CD14-positive monocyte (primary cell): ENCODE data around the gene PIK3R6. TPM values are rescaled to one million over a fixed set of nuclear protein-coding genes. Genes with fewer than 3 reads are reported as not detected.

Experiments
- DNase-seq, 3 donors: peaks; one replicate each; pipeline ENCODE4 v3.0.0-alpha.2; 2011 to 2022
- H2AFZ ChIP-seq: 2 replicates; pipeline ENCODE4 v1.6.0; 2012; ENCODE audit warnings: mild to moderate bottlenecking, low read depth, low read length, inconsistent platforms; ENCODE audit not compliant: insufficient read depth, poor library complexity, severe bottlenecking
- H3K27ac ChIP-seq, 2 donors: 1 replicate in 1 of 2; 2 replicates in 1 of 2; pipeline ENCODE4 v1.5.1; 2012 to 2013; ENCODE audit warnings: low read length in 2 of 2, control low read depth in 1 of 2, inconsistent platforms in 1 of 2, low read depth in 1 of 2, mild to moderate bottlenecking in 1 of 2
- H3K27me3 ChIP-seq, 2 donors: one replicate each; pipeline versions ENCODE4 v1.6.0 to v1.6.1; 2011 to 2013; ENCODE audit warnings: low read length in 2 of 2; ENCODE audit not compliant: control insufficient read depth in 2 of 2, insufficient read depth in 2 of 2
- H3K36me3 ChIP-seq, 2 donors: replicated peaks in 1 of 2; 1 replicate in 1 of 2; 2 replicates in 1 of 2; pipeline versions ENCODE4 v1.5.1 to v1.6.1; 2012 to 2013; ENCODE audit warnings: low read length in 2 of 2, control low read depth in 1 of 2, inconsistent platforms in 1 of 2, mild to moderate bottlenecking in 1 of 2; ENCODE audit not compliant: insufficient read depth in 2 of 2, control insufficient read depth in 1 of 2
- H3K4me1 ChIP-seq, 2 donors: 1 replicate in 1 of 2; 2 replicates in 1 of 2; pipeline versions ENCODE4 v1.5.1 to v1.6.1; 2012 to 2013; ENCODE audit warnings: low read length in 2 of 2, control low read depth in 1 of 2, inconsistent platforms in 1 of 2, mild to moderate bottlenecking in 1 of 2, moderate library complexity in 1 of 2; ENCODE audit not compliant: insufficient read depth in 2 of 2, control insufficient read depth in 1 of 2
- H3K4me2 ChIP-seq: replicated peaks from 2 replicates; pipeline ENCODE3; 2012; ENCODE audit warnings: low read length, moderate library complexity, mild to moderate bottlenecking; ENCODE audit not compliant: poor library complexity, severe bottlenecking; ENCODE audit errors: extremely low read depth
- H3K4me3 ChIP-seq, 3 experiments: fragments of 200-600 bp in 1 of 3; sonication (generic) in 1 of 3; replicated peaks in 1 of 3; 1 replicate in 2 of 3; 2 replicates in 1 of 3; pipeline ENCODE4 v1.5.1; 2011 to 2013; ENCODE audit warnings: low read length in 3 of 3, mild to moderate bottlenecking in 3 of 3, control low read depth in 2 of 3, low read depth in 2 of 3, inconsistent platforms in 1 of 3, moderate library complexity in 1 of 3
- H3K79me2 ChIP-seq: 2 replicates; pipeline ENCODE4 v1.6.0; 2012; ENCODE audit warnings: mild to moderate bottlenecking, control low read depth, inconsistent platforms, low read length, moderate library complexity; ENCODE audit not compliant: insufficient read depth
- H3K9ac ChIP-seq: 2 replicates; pipeline ENCODE4 v1.6.0; 2017; ENCODE audit warnings: low read length, mild to moderate bottlenecking; ENCODE audit not compliant: insufficient read depth, poor library complexity, severe bottlenecking
- H3K9me3 ChIP-seq, 2 donors: replicated peaks in 1 of 2; 1 replicate in 1 of 2; 2 replicates in 1 of 2; pipeline versions ENCODE4 v1.5.1 to v1.6.1; 2012 to 2013; ENCODE audit warnings: low read length in 2 of 2, control low read depth in 1 of 2; ENCODE audit not compliant: control insufficient read depth in 1 of 2, insufficient read depth in 1 of 2
- H4K20me1 ChIP-seq: 2 replicates; pipeline ENCODE4 v1.6.0; 2012; ENCODE audit warnings: mild to moderate bottlenecking, low read length, control low read depth, moderate library complexity; ENCODE audit not compliant: insufficient read depth
- H3K27ac Mint-ChIP-seq, 7 donors: one replicate each; pipeline ENCODE4 v1.8.0; 2020; ENCODE audit warnings: mild to moderate bottlenecking in 7 of 7, mixed read lengths in 7 of 7, moderate library complexity in 6 of 7, inconsistent platforms in 2 of 7
- H3K27me3 Mint-ChIP-seq, 3 donors: one replicate each; pipeline ENCODE4 v1.8.0; 2021 to 2022; ENCODE audit warnings: low read depth in 3 of 3, mild to moderate bottlenecking in 3 of 3, mixed read lengths in 3 of 3, moderate library complexity in 3 of 3, inconsistent platforms in 1 of 3
- H3K36me3 Mint-ChIP-seq, 2 donors: one replicate each; pipeline ENCODE4 v1.8.0; 2020; ENCODE audit warnings: mixed read lengths in 2 of 2, inconsistent platforms in 1 of 2, mild to moderate bottlenecking in 1 of 2
- H3K4me1 Mint-ChIP-seq: one replicate; pipeline ENCODE4 v1.8.0; 2020; ENCODE audit warnings: mild to moderate bottlenecking, mixed read lengths
- H3K4me3 Mint-ChIP-seq, 2 donors: one replicate each; pipeline ENCODE4 v1.8.0; 2020; ENCODE audit warnings: mild to moderate bottlenecking in 2 of 2, mixed read lengths in 2 of 2, moderate library complexity in 1 of 2
- H3K9me3 Mint-ChIP-seq, 7 donors: one replicate each; pipeline ENCODE4 v1.8.0; 2020 to 2022; ENCODE audit warnings: mixed read lengths in 7 of 7, mild to moderate bottlenecking in 6 of 7, moderate library complexity in 6 of 7, inconsistent platforms in 2 of 7
- WGBS: methylation state at CpG from one replicate; pipeline ENCODE4 v1.1.5; 2013; ENCODE audit warnings: missing lambda C conversion rate; ENCODE audit not compliant: insufficient coverage; 5-methylcytosine and 5-hydroxymethylcytosine counted together
- intact Hi-C, 2 donors: fragments of 100-400 bp; cut with micrococcal nuclease; formaldehyde crosslinking; loops; one replicate each; pipeline versions ENCODE4 v1.15.0 to v1.15.1; 2023
- polyA plus RNA-seq, 3 donors: library from polyadenylated mRNA; depleted of rRNA in 1 of 3; unstranded in 2 of 3; stranded (reverse) in 1 of 3; fragments of 300-500 nt in 2 of 3; fragments of >200 nt in 1 of 3; fragmentation: Illumina TruSeq in 2 of 3; gene quantifications; 1 replicate in 2 of 3; 2 replicates in 1 of 3; pipeline ENCODE4 v1.2.3, GENCODE V29; 2012 to 2021
- TF ChIP-seq, protein P1 (sequence below): fragments of 200-600 bp; IDR thresholded peaks from one replicate; pipeline ENCODE4 v1.8.0; 2022; ENCODE audit warnings: antibody characterized with exemption, mild to moderate bottlenecking

Gene PIK3R6
- polyA plus RNA-seq, 3 donors: 3.6 to 23.3 (median 5.8) TPM

DNA sequence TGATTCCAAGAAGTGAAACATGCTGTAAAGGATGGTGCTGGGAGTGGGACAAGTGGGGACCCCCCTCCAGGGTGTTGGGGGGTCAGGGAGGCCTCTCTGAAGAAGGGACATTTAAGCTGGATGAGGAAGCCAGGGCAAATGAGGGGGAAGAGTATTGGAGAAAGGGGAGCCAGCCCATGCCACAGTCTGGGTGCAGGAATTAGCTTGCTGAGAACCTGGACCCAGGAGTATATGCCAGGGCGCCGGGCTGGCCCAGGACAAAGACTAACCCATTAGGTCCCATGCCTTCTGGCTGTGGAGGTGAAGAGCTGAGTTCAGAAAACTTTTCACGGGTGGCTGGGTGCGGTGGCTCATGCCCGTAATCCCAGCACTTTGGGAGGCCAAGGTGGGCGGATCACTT is 45.6 kb upstream of the PIK3R6 start:
- Histone ChIP-seq H3K4me1 (peaks cover 18 to 25% of the 10 kb centered on the region in 2 donors), H2AFZ (no peak overlapping the region), H3K36me3 (peaks cover 48 to 67% of the 10 kb centered on the region in 2 donors), H4K20me1 (peaks cover 49% of the 10 kb centered on the region), H3K4me3 (no peak overlapping the region), H3K4me2 (no peak overlapping the region), H3K9me3 (no peaks in the 10 kb centered on the region), H3K27ac (peak overlapping the region in 1 of 2 donors; percentile 60), H3K9ac (no peak overlapping the region), H3K27me3 (no peaks in the 10 kb centered on the region), H3K79me2 (peaks cover 73% of the 10 kb centered on the region)
- intact Hi-C loops: loop anchor here in 1 of 2 donors (5.0 kb wide), 1 partner anchor 79 kb away; no protein-coding TSS in a partner anchor
- TF ChIP-seq, protein P1, sequence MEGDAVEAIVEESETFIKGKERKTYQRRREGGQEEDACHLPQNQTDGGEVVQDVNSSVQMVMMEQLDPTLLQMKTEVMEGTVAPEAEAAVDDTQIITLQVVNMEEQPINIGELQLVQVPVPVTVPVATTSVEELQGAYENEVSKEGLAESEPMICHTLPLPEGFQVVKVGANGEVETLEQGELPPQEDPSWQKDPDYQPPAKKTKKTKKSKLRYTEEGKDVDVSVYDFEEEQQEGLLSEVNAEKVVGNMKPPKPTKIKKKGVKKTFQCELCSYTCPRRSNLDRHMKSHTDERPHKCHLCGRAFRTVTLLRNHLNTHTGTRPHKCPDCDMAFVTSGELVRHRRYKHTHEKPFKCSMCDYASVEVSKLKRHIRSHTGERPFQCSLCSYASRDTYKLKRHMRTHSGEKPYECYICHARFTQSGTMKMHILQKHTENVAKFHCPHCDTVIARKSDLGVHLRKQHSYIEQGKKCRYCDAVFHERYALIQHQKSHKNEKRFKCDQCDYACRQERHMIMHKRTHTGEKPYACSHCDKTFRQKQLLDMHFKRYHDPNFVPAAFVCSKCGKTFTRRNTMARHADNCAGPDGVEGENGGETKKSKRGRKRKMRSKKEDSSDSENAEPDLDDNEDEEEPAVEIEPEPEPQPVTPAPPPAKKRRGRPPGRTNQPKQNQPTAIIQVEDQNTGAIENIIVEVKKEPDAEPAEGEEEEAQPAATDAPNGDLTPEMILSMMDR: no peak
- H3K9me3 Mint-ChIP-seq: peaks cover 1 to 7% (median 4%) of the 10 kb centered on the region in 7 donors
- peak overlapping the region in 5 of 7 donors; percentile 6 to 82 (median 78) for H3K27ac Mint-ChIP-seq
- WGBS: 98% methylated on average over 5 of the region's 6 CpGs
- H3K36me3 Mint-ChIP-seq: peaks cover 81 to 93% of the 10 kb centered on the region in 2 donors
- H3K4me3 Mint-ChIP-seq: no peak overlapping the region
- H3K27me3 Mint-ChIP-seq: no peaks in the 10 kb centered on the region
- peaks cover 30% of the 10 kb centered on the region for H3K4me1 Mint-ChIP-seq
- DNase-seq: peak in 1 of 3 donors; percentile 6

DNA sequence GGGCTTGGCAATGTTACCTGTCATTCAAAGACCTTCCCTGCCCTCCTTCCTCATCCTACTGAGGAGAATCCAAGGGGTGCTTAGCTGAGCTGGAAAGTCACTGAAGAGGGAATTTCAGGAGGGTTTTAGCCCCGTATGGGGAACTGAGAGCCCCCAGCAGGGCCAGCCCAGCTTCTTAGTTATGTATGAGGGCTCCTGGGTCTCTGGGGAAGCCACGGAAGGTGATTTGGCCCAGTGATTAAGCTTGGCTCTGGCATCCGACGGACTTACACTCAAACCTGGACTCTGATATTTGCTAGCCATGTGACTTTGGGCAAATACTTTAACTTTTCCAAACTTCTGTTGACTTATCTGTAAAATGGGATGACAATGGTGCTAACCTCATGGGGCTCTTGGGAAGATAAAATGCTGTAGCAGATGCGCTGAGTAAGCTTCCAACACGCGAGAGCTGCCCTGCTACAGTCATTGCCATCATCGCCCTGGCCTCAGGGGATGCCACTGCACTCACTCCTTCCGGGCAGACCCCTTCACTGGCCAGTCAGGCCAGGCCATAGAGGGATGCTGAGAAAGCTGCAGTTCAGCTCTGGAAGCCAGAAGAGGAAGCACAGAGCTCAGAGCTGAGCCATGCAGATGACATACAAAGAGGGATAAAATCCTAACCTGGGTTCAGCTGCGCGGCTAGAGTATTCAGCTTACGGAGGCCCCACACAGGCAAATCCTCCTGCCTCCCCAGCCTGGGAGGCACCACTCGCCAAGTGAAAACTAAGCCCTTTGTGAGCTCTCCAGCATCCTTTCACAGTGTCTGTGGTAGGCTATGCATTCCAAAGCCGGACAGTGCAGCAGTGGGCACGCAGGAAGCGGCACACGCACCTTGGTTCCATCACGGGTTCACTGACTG is 44.9 kb upstream of the PIK3R6 start:
- intact Hi-C loops: loop anchor here in 1 of 2 donors (5.0 kb wide), 1 partner anchor 80 kb away; no protein-coding TSS in a partner anchor
- no peak overlapping the region for H3K9ac ChIP-seq
- H3K9me3 ChIP-seq: no peaks in the 10 kb centered on the region
- peaks cover 55 to 74% of the 10 kb centered on the region in 2 donors for H3K36me3 ChIP-seq
- H3K27me3 ChIP-seq: no peaks in the 10 kb centered on the region
- H2AFZ ChIP-seq: no peak overlapping the region
- H3K4me2 ChIP-seq: no peak overlapping the region
- TF ChIP-seq, protein P1: no peak
- peaks cover 84 to 95% of the 10 kb centered on the region in 2 donors for H3K36me3 Mint-ChIP-seq
- H3K27ac Mint-ChIP-seq: peak overlapping the region in 6 of 7 donors; percentile 9 to 82 (median 78)
- WGBS: 94% methylated on average over 13 of the region's 18 CpGs
- no peaks in the 10 kb centered on the region for H3K27me3 Mint-ChIP-seq
- H3K4me1 ChIP-seq: peaks cover 18 to 22% of the 10 kb centered on the region in 2 donors
- peak overlapping the region in 1 of 2 donors; percentile 60 for H3K27ac ChIP-seq
- peaks cover 0 to 2% (median 0%) of the 10 kb centered on the region in 7 donors for H3K9me3 Mint-ChIP-seq
- H3K79me2 ChIP-seq: peaks cover 66% of the 10 kb centered on the region
- peaks cover 30% of the 10 kb centered on the region for H3K4me1 Mint-ChIP-seq
- peak in 1 of 3 donors; percentile 4 for DNase-seq
- no peak overlapping the region for H3K4me3 Mint-ChIP-seq
- peaks cover 51% of the 10 kb centered on the region for H4K20me1 ChIP-seq
- H3K4me3 ChIP-seq: no peak overlapping the region
